Ovary (tissue), 3 donors: ENCODE results near the gene IRAK1.

Source experiments
- CTCF ChIP-seq, 3 donors: fragments of 450-650 bp in 2 of 3; fragments of 200-600 bp in 1 of 3; IDR thresholded peaks; one replicate each; pipeline versions ENCODE4 v1.5.1 to v1.8.0; 2016 to 2022; ENCODE audit warnings: antibody characterized with exemption in 3 of 3, mild to moderate bottlenecking in 1 of 3
- EP300 ChIP-seq: sonication (generic); formaldehyde crosslinking; IDR thresholded peaks from one replicate; pipeline ENCODE4 v1.6.1; 2017; ENCODE audit warnings: antibody characterized with exemption
- donor health status: DM: no; HTN: no; CAD: no.

GRCh38 chrX:153984351-153985178, 35.1 kb downstream of the IRAK1 start:
- no peak for TF ChIP-seq CTCF (IDR thresholded peaks at IDR 0.05)
- TF ChIP-seq EP300, result no peak
